A549 (cell line): ENCODE data around the gene DRD3.

Source experiments
- CEBPB ChIP-seq, 2 experiments: fragments of >200 bp in 1 of 2; sonication (Bioruptor Twin) in 1 of 2; formaldehyde crosslinking in 1 of 2; IDR thresholded peaks; 2 replicates each; pipeline ENCODE4 v1.6.1; 2012 to 2016
- CTCF ChIP-seq: fragments of >200 bp; sonication (Bioruptor Twin); formaldehyde crosslinking; IDR thresholded peaks from 3 replicates; pipeline ENCODE4 v1.5.1; 2016
- JUNB ChIP-seq: fragments of >200 bp; sonication (Bioruptor Twin); formaldehyde crosslinking; IDR thresholded peaks from 2 replicates; pipeline ENCODE4 v1.6.1; 2016
- MAX ChIP-seq: IDR thresholded peaks from 2 replicates; pipeline ENCODE4 v1.6.1; 2012
- POLR2A ChIP-seq: IDR thresholded peaks from 2 replicates; pipeline ENCODE4 v1.6.1; 2012; ENCODE audit warnings: mild to moderate bottlenecking, low read length
- POLR2AphosphoS2 ChIP-seq: conservative IDR thresholded peaks from 2 replicates; pipeline ENCODE4 v1.6.1; 2012; ENCODE audit warnings: low read length, improper control_type of control experiment, inconsistent platforms
- ZNF302 ChIP-seq: fragments of 250-450 bp; sonication (Bioruptor Pico); IDR thresholded peaks from 2 replicates; pipeline ENCODE4 v1.9.0; 2021; ENCODE audit warnings: inconsistent platforms, mild to moderate bottlenecking, moderate library complexity
- TF ChIP-seq, protein P1 (sequence below): IDR thresholded peaks from 2 replicates; pipeline ENCODE4 v1.6.1; 2012
- TF ChIP-seq, protein P2 (sequence below): fragments of >200 bp; sonication (Bioruptor Twin); formaldehyde crosslinking; IDR thresholded peaks from 3 replicates; pipeline ENCODE4 v1.6.1; 2016

GRCh38 chr3:114212646-114213045 lies 33.8 kb upstream of the DRD3 start:
- TF ChIP-seq MAX (no peak), POLR2AphosphoS2 (no peak), CTCF (no peak), ZNF302 (CRISPR knock-in tag) (no peak), POLR2A (no peak), JUNB (no peak), CEBPB (IDR thresholded peaks at IDR 0.05) (no peak)
- TF ChIP-seq, protein P1, sequence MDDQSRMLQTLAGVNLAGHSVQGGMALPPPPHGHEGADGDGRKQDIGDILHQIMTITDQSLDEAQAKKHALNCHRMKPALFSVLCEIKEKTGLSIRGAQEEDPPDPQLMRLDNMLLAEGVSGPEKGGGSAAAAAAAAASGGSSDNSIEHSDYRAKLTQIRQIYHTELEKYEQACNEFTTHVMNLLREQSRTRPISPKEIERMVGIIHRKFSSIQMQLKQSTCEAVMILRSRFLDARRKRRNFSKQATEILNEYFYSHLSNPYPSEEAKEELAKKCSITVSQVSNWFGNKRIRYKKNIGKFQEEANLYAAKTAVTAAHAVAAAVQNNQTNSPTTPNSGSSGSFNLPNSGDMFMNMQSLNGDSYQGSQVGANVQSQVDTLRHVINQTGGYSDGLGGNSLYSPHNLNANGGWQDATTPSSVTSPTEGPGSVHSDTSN = no peak
- TF ChIP-seq, protein P2, sequence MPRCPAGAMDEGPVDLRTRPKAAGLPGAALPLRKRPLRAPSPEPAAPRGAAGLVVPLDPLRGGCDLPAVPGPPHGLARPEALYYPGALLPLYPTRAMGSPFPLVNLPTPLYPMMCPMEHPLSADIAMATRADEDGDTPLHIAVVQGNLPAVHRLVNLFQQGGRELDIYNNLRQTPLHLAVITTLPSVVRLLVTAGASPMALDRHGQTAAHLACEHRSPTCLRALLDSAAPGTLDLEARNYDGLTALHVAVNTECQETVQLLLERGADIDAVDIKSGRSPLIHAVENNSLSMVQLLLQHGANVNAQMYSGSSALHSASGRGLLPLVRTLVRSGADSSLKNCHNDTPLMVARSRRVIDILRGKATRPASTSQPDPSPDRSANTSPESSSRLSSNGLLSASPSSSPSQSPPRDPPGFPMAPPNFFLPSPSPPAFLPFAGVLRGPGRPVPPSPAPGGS = no peak
